T-helper 22 cell (primary cell): ENCODE results near the gene IL37.

ENCODE experiments used
- DNase-seq: peaks from one replicate; pipeline ENCODE4 v3.0.0-alpha.2; 2020; ENCODE audit warnings: low read depth

Gene IL37

DNA sequence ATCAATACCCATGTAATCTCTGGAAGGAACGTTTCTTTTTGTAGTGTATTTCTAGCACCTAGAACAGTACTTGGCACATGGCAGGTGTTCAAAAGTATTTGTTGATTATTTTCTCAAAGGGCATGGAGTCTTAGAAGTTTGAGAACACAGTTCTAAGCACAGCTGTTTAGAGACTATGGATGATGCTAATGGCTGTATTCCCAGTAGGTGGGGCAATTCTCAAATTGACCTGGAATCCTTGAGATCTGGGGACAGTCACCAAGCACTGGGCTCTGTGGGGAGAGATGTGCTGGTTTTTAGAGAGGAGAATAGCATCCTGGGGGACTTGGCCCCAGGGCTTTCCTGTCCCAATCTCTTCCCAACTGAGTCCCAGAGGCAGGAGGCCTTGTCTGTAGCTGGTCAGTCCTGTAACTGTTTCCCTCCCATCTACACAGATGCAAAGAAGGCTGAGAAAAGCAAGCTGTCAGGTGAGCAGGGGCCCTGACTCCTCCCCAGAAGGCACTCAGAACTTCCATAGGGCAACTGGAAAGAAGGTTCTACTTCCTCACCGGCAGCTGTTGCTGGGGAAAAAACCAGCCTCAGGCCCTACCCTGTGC is 49.4 kb downstream of the IL37 start:
- DNase-seq: no peak

DNA sequence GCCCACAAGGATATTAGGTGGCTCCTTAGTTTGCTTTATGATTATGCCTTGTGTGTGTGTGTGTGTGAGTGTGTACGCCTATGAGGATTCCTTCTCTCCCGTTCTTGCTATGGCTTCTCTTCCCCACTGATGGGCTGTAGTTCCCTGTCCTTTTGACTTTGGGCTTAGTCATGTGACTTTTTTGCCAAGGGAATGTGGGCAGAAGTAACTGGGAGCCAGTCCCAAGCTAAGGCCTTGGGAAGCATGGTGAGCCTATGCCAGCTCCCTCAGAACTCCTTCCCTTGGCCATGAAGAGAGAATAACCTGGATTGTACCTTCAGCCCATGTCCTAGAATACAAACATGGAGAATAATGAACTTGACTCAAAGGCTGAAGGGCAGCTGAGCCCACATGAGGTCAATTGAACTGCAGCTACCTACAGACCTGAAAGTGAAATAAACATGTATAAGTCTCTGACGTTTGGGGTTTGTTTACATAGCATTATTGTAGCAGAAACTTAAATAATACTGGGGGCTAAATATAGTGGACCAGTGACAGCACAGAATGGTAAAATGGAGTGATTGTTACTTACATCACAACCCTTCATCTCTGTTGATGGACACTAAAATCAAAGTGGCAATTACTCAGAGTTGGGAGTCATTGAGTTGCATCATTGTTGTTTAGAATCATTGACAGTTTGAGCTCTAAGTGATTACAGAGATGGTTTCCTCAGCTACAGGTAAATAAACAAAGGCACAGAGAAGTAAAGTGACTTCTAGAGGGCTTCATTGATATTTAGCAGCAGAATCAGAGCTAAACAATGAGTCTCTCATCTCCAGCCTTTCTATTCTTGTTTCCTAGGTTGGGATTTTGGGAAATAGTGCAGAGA is 51.6 kb downstream of the IL37 start:
- no peak for DNase-seq

DNA sequence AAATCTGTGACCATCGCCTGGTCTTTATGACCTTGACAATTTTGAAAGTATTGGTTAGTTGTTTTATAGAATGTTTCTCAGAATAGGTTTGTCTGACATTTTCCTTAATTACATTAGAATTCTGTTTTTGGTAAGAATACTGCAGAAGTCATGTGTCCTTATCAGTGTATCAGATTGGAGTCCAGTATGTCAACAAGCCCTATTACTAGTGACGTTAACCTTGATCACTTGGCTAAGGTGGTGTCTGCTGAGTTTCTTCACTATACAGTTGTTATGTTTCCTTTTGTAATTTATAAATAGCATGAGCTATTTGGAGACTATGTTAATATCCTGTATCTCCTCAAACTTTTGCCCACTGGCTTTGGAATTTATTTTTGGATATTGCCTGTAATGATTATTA is 56.1 kb downstream of the IL37 start:
- no peak for DNase-seq
